Germinal center (tissue), 1 donor: ENCODE data around the gene SLCO1A2.

Experiments
- DNase-seq: peaks from one replicate; pipeline ENCODE4 v3.0.0; 2012; ENCODE audit warnings: mixed read lengths, low spot score

The SLCO1A2 gene

GRCh38 chr12:21330682-21331253 lies 3.9 kb downstream of the SLCO1A2 start:
- no peak for DNase-seq

- DNase-seq: no peak
Measured at GRCh38 chr12:21328578-21328977, 6.1 kb downstream of the SLCO1A2 start.

- no peak for DNase-seq
Measured at GRCh38 chr12:21324551-21324950, 10.2 kb downstream of the SLCO1A2 start.

- DNase-seq: no peak
Measured at GRCh38 chr12:21323736-21324135, 11.0 kb downstream of the SLCO1A2 start.

GRCh38 chr12:21308785-21309184 lies 25.9 kb downstream of the SLCO1A2 start:
- no peak for DNase-seq

- no peak for DNase-seq
Measured at GRCh38 chr12:21305661-21306060, 29.1 kb downstream of the SLCO1A2 start.

GRCh38 chr12:21300632-21301031 lies 34.1 kb downstream of the SLCO1A2 start:
- DNase-seq: no peak

- DNase-seq: peak; percentile 5
Measured at GRCh38 chr12:21296751-21297406, 37.8 kb downstream of the SLCO1A2 start.

- DNase-seq: no peak
Measured at GRCh38 chr12:21296348-21296747, 38.4 kb downstream of the SLCO1A2 start.

- DNase-seq: no peak
Measured at GRCh38 chr12:21294176-21294575, 40.5 kb downstream of the SLCO1A2 start.

GRCh38 chr12:21292111-21292510 lies 42.6 kb downstream of the SLCO1A2 start:
- no peak for DNase-seq

- no peak for DNase-seq
Measured at GRCh38 chr12:21289698-21290097, 45.0 kb downstream of the SLCO1A2 start.

- no peak for DNase-seq
Measured at GRCh38 chr12:21276826-21277225, 57.9 kb downstream of the SLCO1A2 start.

- DNase-seq: no peak
Measured at GRCh38 chr12:21265932-21266331, 68.8 kb downstream of the SLCO1A2 start.

- no peak for DNase-seq
Measured at GRCh38 chr12:21264232-21264631, 70.5 kb downstream of the SLCO1A2 start.

GRCh38 chr12:21257172-21257571 lies 77.5 kb downstream of the SLCO1A2 start:
- DNase-seq: no peak

GRCh38 chr12:21252070-21252469 lies 82.6 kb downstream of the SLCO1A2 start:
- DNase-seq: no peak

- DNase-seq: no peak
Measured at GRCh38 chr12:21248679-21249078, 86.0 kb downstream of the SLCO1A2 start.

- no peak for DNase-seq
Measured at GRCh38 chr12:21239866-21240265, 94.9 kb downstream of the SLCO1A2 start.

GRCh38 chr12:21234395-21234794 lies 100.3 kb downstream of the SLCO1A2 start:
- no peak for DNase-seq

- no peak for DNase-seq
Measured at GRCh38 chr12:21223930-21224329, 110.8 kb downstream of the SLCO1A2 start.

GRCh38 chr12:21221778-21222177 lies 112.9 kb downstream of the SLCO1A2 start:
- no peak for DNase-seq

- no peak for DNase-seq
Measured at GRCh38 chr12:21221072-21221471, 113.6 kb downstream of the SLCO1A2 start.

- DNase-seq: no peak
Measured at GRCh38 chr12:21220266-21220665, 114.5 kb downstream of the SLCO1A2 start.
